ENCODE results near the gene KDM5B. TPM values are rescaled to one million over a fixed set of nuclear protein-coding genes. Genes with fewer than 3 reads are reported as not detected.

KDM5B gene
- total and polyA plus RNA-seq, 2 donors from 2014 or later: 10.7 to 55.5 TPM

GRCh38 chr1:202821467-202821866 lies 13.2 kb upstream of the KDM5B start:
- DNase-seq (no peak), FAIRE-seq (no peak)
- no peaks in the 10 kb centered on the region for H3K4me1 ChIP-seq (ENCODE audit: control insufficient read depth in 2 of 3, insufficient read depth in 2 of 3, low read depth in 1 of 3, low read length in 3 of 3)
- intact Hi-C loops (cut with DNase I): no loop called here
- no peak for TF ChIP-seq CTCF (IDR thresholded peaks at IDR 0.05; ENCODE audit: borderline replicate concordance, extremely low read depth, insufficient read depth)
- H3K9ac ChIP-seq (ENCODE audit: low read length in 3 of 3): no peak overlapping the region
- no peak overlapping the region for H3K27ac ChIP-seq (ENCODE audit: low read depth in 2 of 2, low read length in 2 of 2)
- H3K4me3 ChIP-seq (ENCODE audit: low read length in 3 of 3): no peak overlapping the region
- no peaks in the 10 kb centered on the region for H3K9me3 ChIP-seq (ENCODE audit: control insufficient read depth in 2 of 3, insufficient read depth in 1 of 3, low read length in 3 of 3)
- no peaks in the 10 kb centered on the region for H3K36me3 ChIP-seq (ENCODE audit: control insufficient read depth in 2 of 3, insufficient read depth in 3 of 3, low read length in 3 of 3)
- H3K27me3 ChIP-seq (ENCODE audit: control insufficient read depth, insufficient read depth, low read length): no peaks in the 10 kb centered on the region

GRCh38 chr1:202818819-202819218 lies 10.6 kb upstream of the KDM5B start:
- DNase-seq (no peak), FAIRE-seq (no peak)
- no peak overlapping the region for H3K9ac ChIP-seq (ENCODE audit: low read length in 3 of 3)
- H3K27ac ChIP-seq (ENCODE audit: low read depth in 2 of 2, low read length in 2 of 2): no peak overlapping the region
- intact Hi-C loops (cut with DNase I): no loop called here
- H3K9me3 ChIP-seq (ENCODE audit: control insufficient read depth in 2 of 3, insufficient read depth in 1 of 3, low read length in 3 of 3): no peaks in the 10 kb centered on the region
- no peak for TF ChIP-seq CTCF (IDR thresholded peaks at IDR 0.05; ENCODE audit: borderline replicate concordance, extremely low read depth, insufficient read depth)
- H3K36me3 ChIP-seq (ENCODE audit: control insufficient read depth in 2 of 3, insufficient read depth in 3 of 3, low read length in 3 of 3): no peaks in the 10 kb centered on the region
- no peak overlapping the region for H3K4me3 ChIP-seq (ENCODE audit: low read length in 3 of 3)
- no peaks in the 10 kb centered on the region for H3K27me3 ChIP-seq (ENCODE audit: control insufficient read depth, insufficient read depth, low read length)
- no peaks in the 10 kb centered on the region for H3K4me1 ChIP-seq (ENCODE audit: control insufficient read depth in 2 of 3, insufficient read depth in 2 of 3, low read depth in 1 of 3, low read length in 3 of 3)

- no peak for TF ChIP-seq CTCF (IDR thresholded peaks at IDR 0.05; ENCODE audit: borderline replicate concordance, extremely low read depth, insufficient read depth)
- Histone ChIP-seq H3K4me3 (ENCODE audit: low read length in 3 of 3) (no peak overlapping the region), H3K36me3 (ENCODE audit: control insufficient read depth in 2 of 3, insufficient read depth in 3 of 3, low read length in 3 of 3) (no peaks in the 10 kb centered on the region), H3K9me3 (ENCODE audit: control insufficient read depth in 2 of 3, insufficient read depth in 1 of 3, low read length in 3 of 3) (no peaks in the 10 kb centered on the region), H3K27me3 (ENCODE audit: control insufficient read depth, insufficient read depth, low read length) (no peaks in the 10 kb centered on the region), H3K27ac (ENCODE audit: low read depth in 2 of 2, low read length in 2 of 2) (no peak overlapping the region), H3K4me1 (ENCODE audit: control insufficient read depth in 2 of 3, insufficient read depth in 2 of 3, low read depth in 1 of 3, low read length in 3 of 3) (peaks cover 0 to 4% (median 0%) of the 10 kb centered on the region in 3 donors), H3K9ac (ENCODE audit: low read length in 3 of 3) (no peak overlapping the region)
- intact Hi-C loops (cut with DNase I): no loop called here
- DNase-seq: no peak
- FAIRE-seq: no peak
Observed at GRCh38 chr1:202815120-202815519, 6.9 kb upstream of the KDM5B start.

All from kidney (tissue), 14 donors.